Thymus (tissue), 11 donors: ENCODE data around the gene RNF112. TPM values are rescaled to one million over a fixed set of nuclear protein-coding genes. Genes with fewer than 3 reads are reported as not detected.

ENCODE experiments used
- DNase-seq, 9 donors: peaks; one replicate each; pipeline ENCODE4 v3.0.0-alpha.2; 2013; ENCODE audit warnings: low spot score in 9 of 9, low read depth in 6 of 9, missing footprints in 1 of 9
- H3K27ac ChIP-seq, 2 donors: one replicate each; pipeline ENCODE4 v1.5.1; 2013; ENCODE audit warnings: control low read depth in 1 of 2, low read depth in 1 of 2, low read length in 1 of 2, mild to moderate bottlenecking in 1 of 2, moderate library complexity in 1 of 2
- H3K27me3 ChIP-seq, 2 donors: one replicate each; pipeline ENCODE4 v1.5.1; 2013; ENCODE audit warnings: low read length in 1 of 2; ENCODE audit not compliant: control insufficient read depth in 2 of 2, insufficient read depth in 1 of 2
- H3K36me3 ChIP-seq, 2 donors: one replicate each; pipeline ENCODE4 v1.5.1; 2013; ENCODE audit warnings: low read length in 1 of 2, mild to moderate bottlenecking in 1 of 2, moderate library complexity in 1 of 2; ENCODE audit not compliant: control insufficient read depth in 2 of 2, insufficient read depth in 2 of 2
- H3K4me1 ChIP-seq, 2 donors: one replicate each; pipeline ENCODE4 v1.5.1; 2013; ENCODE audit warnings: low read length in 2 of 2; ENCODE audit not compliant: control insufficient read depth in 2 of 2, insufficient read depth in 2 of 2
- H3K4me3 ChIP-seq, 2 donors: one replicate each; pipeline ENCODE4 v1.5.1; 2013; ENCODE audit warnings: low read length in 2 of 2, control low read depth in 1 of 2, mild to moderate bottlenecking in 1 of 2
- H3K9me3 ChIP-seq, 2 donors: one replicate each; pipeline ENCODE4 v1.5.1; 2013; ENCODE audit warnings: low read length in 1 of 2, mild to moderate bottlenecking in 1 of 2; ENCODE audit not compliant: control insufficient read depth in 2 of 2, insufficient read depth in 1 of 2
- WGBS: extraction: QIAGEN DNeasy Blood & Tissue Kit; methylation state at CpG from one replicate; pipeline ENCODE4 v1.1.7; 2013; 5-methylcytosine and 5-hydroxymethylcytosine counted together
- polyA plus RNA-seq: library from polyadenylated mRNA; stranded (reverse); fragments of 200-250 nt; gene quantifications from one replicate; pipeline ENCODE4 v1.2.3, GENCODE V29; 2013
- total RNA-seq: library from RNA; stranded (reverse); fragments of 120-200 nt; gene quantifications from one replicate; pipeline ENCODE4 v1.2.4, GENCODE V29; 2013
- donor health status: healthy.

The RNF112 gene
- total and polyA plus RNA-seq, 2 donors, result 0.14 to 0.98 TPM

DNA sequence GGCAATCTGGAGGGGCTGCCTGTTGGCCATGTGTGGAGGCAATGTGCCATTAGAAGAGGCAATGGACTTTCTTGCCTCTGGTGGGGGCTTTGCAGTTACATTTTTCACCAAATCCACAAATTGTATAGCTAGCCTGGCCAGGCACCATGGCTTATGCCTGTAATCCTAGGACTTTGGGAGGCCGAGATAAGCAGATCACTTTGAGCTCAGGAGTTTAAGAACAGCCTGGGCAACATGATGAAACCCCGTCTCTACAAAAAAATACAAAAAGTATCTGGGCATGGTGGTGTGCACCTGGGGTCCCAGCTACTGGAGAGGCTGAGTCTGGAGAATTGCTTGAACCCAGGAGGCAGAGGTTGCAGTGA lies 2.7 kb upstream of the RNF112 start:
- Histone ChIP-seq H3K27ac (no peak overlapping the region), H3K4me3 (no peak overlapping the region), H3K9me3 (no peaks in the 10 kb centered on the region), H3K4me1 (peaks cover 0 to 5% of the 10 kb centered on the region in 2 donors), H3K36me3 (no peaks in the 10 kb centered on the region), H3K27me3 (peaks cover 0 to 15% of the 10 kb centered on the region in 2 donors)
- WGBS, result 98% methylated on average over 2 of the region's 2 CpGs
- DNase-seq, result no peak

DNA sequence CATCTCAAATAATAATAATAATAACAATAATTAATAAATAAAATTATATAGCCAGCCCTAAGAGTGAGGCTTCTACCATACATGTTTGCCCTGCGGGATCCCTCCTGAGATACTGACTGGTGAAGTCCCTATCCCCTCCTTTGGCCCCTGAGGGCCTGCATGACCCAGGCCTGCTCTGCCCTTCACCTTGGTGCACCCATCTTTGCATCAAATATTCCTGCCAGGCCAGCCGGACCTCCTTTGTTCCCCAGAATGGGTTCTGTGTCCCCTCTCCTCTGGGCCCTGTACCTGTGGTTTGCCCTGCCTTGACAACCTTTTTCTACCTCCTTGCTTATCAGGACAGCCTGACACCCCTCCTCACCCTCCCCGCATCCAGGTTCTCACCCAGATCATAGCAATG lies 2.0 kb upstream of the RNF112 start:
- Histone ChIP-seq H3K9me3 (no peaks in the 10 kb centered on the region), H3K27ac (no peak overlapping the region), H3K4me3 (no peak overlapping the region), H3K4me1 (peaks cover 0 to 5% of the 10 kb centered on the region in 2 donors), H3K36me3 (no peaks in the 10 kb centered on the region), H3K27me3 (peaks cover 0 to 15% of the 10 kb centered on the region in 2 donors)
- 99% methylated on average over 3 of the region's 3 CpGs for WGBS
- DNase-seq, result no peak

DNA sequence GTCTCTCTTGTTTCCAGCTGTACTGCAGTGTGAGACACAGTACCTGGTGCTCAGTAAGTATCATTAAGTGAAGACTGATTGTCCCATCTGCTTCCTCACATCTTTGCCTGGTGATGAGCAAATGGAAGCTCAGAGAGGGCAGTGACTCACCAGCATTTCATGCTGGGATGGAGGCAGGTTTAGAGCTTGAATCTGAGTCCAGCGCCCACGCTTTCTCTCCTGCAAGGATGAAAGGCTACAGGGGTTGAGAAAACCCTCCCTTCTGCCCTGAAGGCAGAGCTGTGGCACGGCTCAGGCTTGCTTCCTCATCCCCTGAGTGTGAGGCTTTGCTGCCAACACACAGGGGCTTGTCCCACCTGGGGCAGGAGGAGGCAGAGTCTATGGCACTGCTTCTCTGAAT lies 1.5 kb upstream of the RNF112 start:
- no peaks in the 10 kb centered on the region for H3K36me3 ChIP-seq
- WGBS, result 71% methylated on average over 3 of the region's 3 CpGs
- DNase-seq, result no peak
- H3K27me3 ChIP-seq, result peaks cover 0 to 15% of the 10 kb centered on the region in 2 donors
- peaks cover 0 to 5% of the 10 kb centered on the region in 2 donors for H3K4me1 ChIP-seq
- H3K9me3 ChIP-seq, result no peaks in the 10 kb centered on the region
- H3K27ac ChIP-seq, result no peak overlapping the region
- H3K4me3 ChIP-seq, result no peak overlapping the region

DNA sequence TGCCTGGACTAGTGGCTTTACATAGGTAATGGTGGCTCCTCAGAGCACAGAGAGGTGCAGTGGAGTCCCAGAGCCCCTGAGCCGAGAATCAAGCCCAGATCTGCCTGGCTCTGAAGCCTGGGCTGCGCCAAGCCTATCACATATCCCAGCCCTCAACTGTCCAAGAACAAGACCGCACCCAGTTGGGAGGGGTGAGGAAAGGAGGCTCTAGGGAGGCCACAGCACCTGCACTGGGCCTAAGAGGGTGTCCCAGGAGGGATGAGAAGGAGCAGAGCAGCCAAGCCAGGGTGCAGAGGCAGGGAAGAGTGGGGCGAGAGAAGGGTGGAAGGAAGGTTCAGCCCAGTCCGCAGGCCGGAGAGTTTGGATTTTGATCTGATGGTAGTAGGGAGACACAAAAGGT lies 941 bp upstream of the RNF112 start:
- H3K27ac ChIP-seq, result no peak overlapping the region
- 94% methylated on average over 6 of the region's 6 CpGs for WGBS
- peaks cover 0 to 15% of the 10 kb centered on the region in 2 donors for H3K27me3 ChIP-seq
- no peaks in the 10 kb centered on the region for H3K9me3 ChIP-seq
- peaks cover 0 to 5% of the 10 kb centered on the region in 2 donors for H3K4me1 ChIP-seq
- no peak for DNase-seq
- H3K36me3 ChIP-seq, result no peaks in the 10 kb centered on the region
- no peak overlapping the region for H3K4me3 ChIP-seq

DNA sequence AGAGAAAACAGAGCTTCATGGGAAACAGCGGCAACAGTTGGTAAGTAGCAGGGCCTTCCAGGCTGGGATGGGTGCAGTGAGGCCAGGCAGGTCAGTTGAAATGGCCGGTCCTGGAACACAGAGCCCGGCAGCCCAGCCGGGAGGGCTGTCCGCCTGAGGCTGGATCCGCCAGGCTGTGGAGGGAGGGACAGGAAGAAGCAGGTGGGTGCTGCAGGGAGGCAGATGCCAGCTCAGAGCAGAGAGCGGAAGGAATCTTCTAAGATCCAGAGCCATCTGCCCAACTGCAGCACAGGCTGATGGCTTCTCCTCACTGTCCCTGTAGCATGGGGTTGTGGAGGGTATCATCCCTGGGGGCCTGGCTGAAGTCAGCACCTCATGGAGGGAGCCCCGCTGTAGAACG lies 599 bp downstream of the RNF112 start:
- DNase-seq, result no peak
- WGBS, result 86% methylated on average over 9 of the region's 9 CpGs
- Histone ChIP-seq H3K27ac (no peak overlapping the region), H3K9me3 (no peaks in the 10 kb centered on the region), H3K4me1 (peaks cover 0 to 5% of the 10 kb centered on the region in 2 donors), H3K27me3 (peaks cover 0 to 15% of the 10 kb centered on the region in 2 donors), H3K4me3 (no peak overlapping the region), H3K36me3 (no peaks in the 10 kb centered on the region)

DNA sequence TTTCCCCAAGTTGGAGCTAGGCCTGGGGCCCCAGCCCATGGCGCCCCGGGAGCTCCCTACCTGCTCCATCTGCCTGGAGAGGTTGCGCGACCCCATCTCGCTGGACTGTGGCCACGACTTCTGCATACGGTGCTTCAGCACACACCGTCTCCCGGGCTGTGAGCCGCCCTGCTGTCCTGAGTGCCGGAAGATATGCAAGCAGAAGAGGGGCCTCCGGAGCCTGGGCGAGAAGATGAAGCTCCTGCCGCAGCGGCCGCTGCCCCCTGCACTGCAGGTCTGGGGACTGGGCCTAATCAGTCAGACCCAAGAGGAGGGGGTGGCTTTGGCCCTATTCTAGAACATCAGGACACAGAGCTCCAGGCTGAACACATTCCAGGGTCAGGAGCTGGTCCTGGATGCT lies 1.5 kb downstream of the RNF112 start:
- Histone ChIP-seq H3K4me3 (no peak overlapping the region), H3K4me1 (peaks cover 0 to 5% of the 10 kb centered on the region in 2 donors), H3K27ac (no peak overlapping the region), H3K36me3 (no peaks in the 10 kb centered on the region), H3K9me3 (no peaks in the 10 kb centered on the region), H3K27me3 (peaks cover 0 to 15% of the 10 kb centered on the region in 2 donors)
- no peak for DNase-seq
- WGBS, result 99% methylated on average over 16 of the region's 16 CpGs

DNA sequence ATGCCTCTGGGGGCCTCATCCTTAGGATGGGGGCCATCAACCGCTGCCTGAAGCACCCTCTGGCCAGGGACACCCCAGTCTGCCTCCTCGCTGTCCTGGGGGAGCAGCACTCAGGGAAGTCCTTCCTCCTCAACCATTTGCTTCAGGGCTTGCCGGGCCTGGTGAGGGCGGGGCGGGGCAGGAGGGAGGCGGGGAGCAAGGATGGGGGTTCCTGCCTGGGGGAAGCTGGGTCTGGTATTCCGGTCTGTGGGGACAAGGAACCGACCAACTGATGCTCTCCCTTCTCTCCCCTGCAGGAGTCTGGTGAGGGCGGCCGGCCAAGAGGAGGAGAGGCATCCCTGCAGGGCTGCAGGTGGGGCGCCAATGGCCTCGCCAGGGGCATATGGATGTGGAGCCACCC lies 2.0 kb downstream of the RNF112 start:
- Histone ChIP-seq H3K4me3 (no peak overlapping the region), H3K27ac (no peak overlapping the region), H3K27me3 (peaks cover 0 to 15% of the 10 kb centered on the region in 2 donors), H3K9me3 (no peaks in the 10 kb centered on the region), H3K4me1 (peaks cover 0 to 5% of the 10 kb centered on the region in 2 donors), H3K36me3 (no peaks in the 10 kb centered on the region)
- WGBS, result 95% methylated on average over 12 of the region's 12 CpGs
- no peak for DNase-seq

DNA sequence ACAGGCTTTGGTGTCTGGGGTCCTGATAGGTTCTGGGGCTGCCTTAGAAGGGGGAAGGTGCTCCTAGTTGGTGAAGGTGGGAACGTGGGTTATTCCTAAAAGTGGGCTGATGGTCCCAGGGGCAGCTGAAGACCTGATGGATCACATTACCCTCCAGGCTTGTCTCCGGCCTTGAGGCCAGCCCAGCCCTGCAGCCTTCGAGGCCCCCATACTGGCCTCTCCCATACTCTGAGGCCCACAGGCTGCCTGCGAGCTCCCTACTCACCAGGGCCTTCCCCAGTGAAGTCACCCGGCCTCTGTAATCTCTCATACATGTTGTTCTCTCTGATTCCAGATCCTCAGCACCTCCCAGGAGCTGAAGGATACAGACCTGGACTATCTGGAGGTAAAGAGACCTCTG lies 2.7 kb downstream of the RNF112 start:
- Histone ChIP-seq H3K36me3 (no peaks in the 10 kb centered on the region), H3K27ac (no peak overlapping the region), H3K9me3 (no peaks in the 10 kb centered on the region), H3K4me1 (peaks cover 0 to 8% of the 10 kb centered on the region in 2 donors), H3K4me3 (no peak overlapping the region), H3K27me3 (peaks cover 0 to 15% of the 10 kb centered on the region in 2 donors)
- no peak for DNase-seq
- WGBS, result 94% methylated on average over 5 of the region's 5 CpGs

DNA sequence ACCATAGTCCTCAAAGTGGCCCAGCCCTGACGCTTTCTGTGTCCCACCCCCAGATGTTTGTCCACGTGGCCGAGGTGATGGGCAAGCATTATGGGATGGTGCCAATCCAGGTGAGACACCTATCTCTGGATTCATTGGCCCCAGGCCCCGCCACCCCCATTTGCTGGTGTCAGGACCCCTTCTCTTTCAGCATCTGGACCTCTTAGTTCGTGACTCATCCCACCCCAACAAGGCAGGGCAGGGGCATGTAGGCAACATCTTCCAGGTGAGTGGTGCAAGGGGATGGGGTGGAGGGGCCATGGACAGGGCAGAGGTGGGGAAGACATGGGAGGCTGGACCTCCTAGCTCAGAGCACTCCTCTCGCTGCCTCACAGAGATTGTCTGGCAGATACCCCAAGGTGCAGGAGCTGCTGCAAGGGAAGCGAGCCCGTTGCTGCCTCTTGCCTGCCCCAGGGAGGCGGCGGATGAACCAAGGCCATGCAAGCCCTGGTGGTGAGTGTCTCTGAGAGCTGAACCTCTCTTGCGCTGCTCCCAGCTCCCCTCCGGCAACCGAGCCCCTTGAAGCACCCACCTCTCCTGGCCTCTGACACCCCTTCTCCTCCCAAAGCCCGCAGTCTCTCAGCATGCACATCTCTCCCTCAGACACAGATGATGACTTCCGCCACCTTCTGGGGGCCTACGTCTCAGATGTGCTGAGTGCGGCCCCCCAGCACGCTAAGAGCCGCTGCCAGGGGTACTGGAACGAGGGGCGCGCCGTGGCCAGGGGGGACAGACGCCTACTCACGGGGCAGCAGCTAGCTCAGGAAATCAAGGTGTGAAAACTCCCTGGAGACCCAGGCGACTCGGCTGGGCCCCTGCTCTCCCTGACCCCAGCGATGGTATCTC lies 3.6 kb downstream of the RNF112 start:
- Histone ChIP-seq H3K27me3 (peaks cover 0 to 15% of the 10 kb centered on the region in 2 donors), H3K36me3 (no peaks in the 10 kb centered on the region), H3K4me3 (no peak overlapping the region), H3K27ac (no peak overlapping the region), H3K4me1 (peaks cover 0 to 6% of the 10 kb centered on the region in 2 donors), H3K9me3 (no peaks in the 10 kb centered on the region)
- DNase-seq, result no peak
- 96% methylated on average over 28 of the region's 28 CpGs for WGBS
